ENCODE results near the gene ABCC1. TPM values are rescaled to one million over a fixed set of nuclear protein-coding genes. Genes with fewer than 3 reads are reported as not detected.

The ABCC1 gene
- total RNA-seq, 1 donor from 2014 or later = 29.9 TPM

- H3K4me1 Mint-ChIP-seq (ENCODE audit: low read depth, unreplicated experiment) = no peaks in the 10 kb centered on the region
- no peak for DNase-seq
- H3K27me3 Mint-ChIP-seq (ENCODE audit: unreplicated experiment) = no peaks in the 10 kb centered on the region
- no peak overlapping the region for H3K27ac Mint-ChIP-seq (ENCODE audit: unreplicated experiment)
- H3K9me3 Mint-ChIP-seq (ENCODE audit: unreplicated experiment) = no peaks in the 10 kb centered on the region
- peaks cover 4% of the 10 kb centered on the region for H3K36me3 Mint-ChIP-seq (ENCODE audit: unreplicated experiment)
- no peak overlapping the region for H3K4me3 Mint-ChIP-seq (ENCODE audit: unreplicated experiment)
- TF ChIP-seq, protein P1, sequence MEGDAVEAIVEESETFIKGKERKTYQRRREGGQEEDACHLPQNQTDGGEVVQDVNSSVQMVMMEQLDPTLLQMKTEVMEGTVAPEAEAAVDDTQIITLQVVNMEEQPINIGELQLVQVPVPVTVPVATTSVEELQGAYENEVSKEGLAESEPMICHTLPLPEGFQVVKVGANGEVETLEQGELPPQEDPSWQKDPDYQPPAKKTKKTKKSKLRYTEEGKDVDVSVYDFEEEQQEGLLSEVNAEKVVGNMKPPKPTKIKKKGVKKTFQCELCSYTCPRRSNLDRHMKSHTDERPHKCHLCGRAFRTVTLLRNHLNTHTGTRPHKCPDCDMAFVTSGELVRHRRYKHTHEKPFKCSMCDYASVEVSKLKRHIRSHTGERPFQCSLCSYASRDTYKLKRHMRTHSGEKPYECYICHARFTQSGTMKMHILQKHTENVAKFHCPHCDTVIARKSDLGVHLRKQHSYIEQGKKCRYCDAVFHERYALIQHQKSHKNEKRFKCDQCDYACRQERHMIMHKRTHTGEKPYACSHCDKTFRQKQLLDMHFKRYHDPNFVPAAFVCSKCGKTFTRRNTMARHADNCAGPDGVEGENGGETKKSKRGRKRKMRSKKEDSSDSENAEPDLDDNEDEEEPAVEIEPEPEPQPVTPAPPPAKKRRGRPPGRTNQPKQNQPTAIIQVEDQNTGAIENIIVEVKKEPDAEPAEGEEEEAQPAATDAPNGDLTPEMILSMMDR (IDR thresholded peaks at IDR 0.05; ENCODE audit: partially characterized antibody, unreplicated experiment) = no peak
These were observed 79.0 kb downstream of the ABCC1 start for GRCh38 chr16:16028311-16028999.

- no peaks in the 10 kb centered on the region for H3K4me1 Mint-ChIP-seq (ENCODE audit: low read depth, unreplicated experiment)
- no peak overlapping the region for H3K27ac Mint-ChIP-seq (ENCODE audit: unreplicated experiment)
- peaks cover 4% of the 10 kb centered on the region for H3K36me3 Mint-ChIP-seq (ENCODE audit: unreplicated experiment)
- no peaks in the 10 kb centered on the region for H3K27me3 Mint-ChIP-seq (ENCODE audit: unreplicated experiment)
- no peak for DNase-seq
- H3K4me3 Mint-ChIP-seq (ENCODE audit: unreplicated experiment) = no peak overlapping the region
- TF ChIP-seq, protein P1 (IDR thresholded peaks at IDR 0.05; ENCODE audit: partially characterized antibody, unreplicated experiment) = no peak
- peaks cover 4% of the 10 kb centered on the region for H3K9me3 Mint-ChIP-seq (ENCODE audit: unreplicated experiment)
These were observed 80.1 kb downstream of the ABCC1 start for GRCh38 chr16:16029431-16030011.

- Mint-ChIP-seq H3K36me3 (ENCODE audit: unreplicated experiment) (peaks cover 4% of the 10 kb centered on the region), H3K9me3 (ENCODE audit: unreplicated experiment) (peaks cover 4% of the 10 kb centered on the region), H3K4me3 (ENCODE audit: unreplicated experiment) (no peak overlapping the region), H3K4me1 (ENCODE audit: low read depth, unreplicated experiment) (no peaks in the 10 kb centered on the region), H3K27me3 (ENCODE audit: unreplicated experiment) (no peaks in the 10 kb centered on the region), H3K27ac (ENCODE audit: unreplicated experiment) (no peak overlapping the region)
- DNase-seq = no peak
- TF ChIP-seq, protein P1 (IDR thresholded peaks at IDR 0.05; ENCODE audit: partially characterized antibody, unreplicated experiment) = no peak
These were observed 81.0 kb downstream of the ABCC1 start for GRCh38 chr16:16030449-16030848.

GRCh38 chr16:16031401-16031800, 82.0 kb downstream of the ABCC1 start:
- no peak for DNase-seq
- TF ChIP-seq, protein P1 (IDR thresholded peaks at IDR 0.05; ENCODE audit: partially characterized antibody, unreplicated experiment) = no peak
- Mint-ChIP-seq H3K9me3 (ENCODE audit: unreplicated experiment) (peaks cover 4% of the 10 kb centered on the region), H3K27me3 (ENCODE audit: unreplicated experiment) (no peaks in the 10 kb centered on the region), H3K4me1 (ENCODE audit: low read depth, unreplicated experiment) (peaks cover 2% of the 10 kb centered on the region), H3K36me3 (ENCODE audit: unreplicated experiment) (peaks cover 4% of the 10 kb centered on the region), H3K27ac (ENCODE audit: unreplicated experiment) (peak overlapping the region; percentile 17), H3K4me3 (ENCODE audit: unreplicated experiment) (no peak overlapping the region)

- Mint-ChIP-seq H3K4me1 (ENCODE audit: low read depth, unreplicated experiment) (peaks cover 2% of the 10 kb centered on the region), H3K36me3 (ENCODE audit: unreplicated experiment) (peaks cover 4% of the 10 kb centered on the region), H3K4me3 (ENCODE audit: unreplicated experiment) (no peak overlapping the region), H3K27me3 (ENCODE audit: unreplicated experiment) (no peaks in the 10 kb centered on the region), H3K27ac (ENCODE audit: unreplicated experiment) (no peak overlapping the region), H3K9me3 (ENCODE audit: unreplicated experiment) (peaks cover 4% of the 10 kb centered on the region)
- DNase-seq = no peak
- TF ChIP-seq, protein P1 (IDR thresholded peaks at IDR 0.05; ENCODE audit: partially characterized antibody, unreplicated experiment) = no peak
These were observed 83.0 kb downstream of the ABCC1 start for GRCh38 chr16:16032271-16032979.
